T1000 (cell line): ENCODE measurements around the gene MXD4.

Experiments used
- DNase-seq: peaks from one replicate; lab custom pipeline; 2025; ENCODE audit warnings: mixed read lengths; lab: John Stamatoyannopoulos, UW

The MXD4 gene

DNA sequence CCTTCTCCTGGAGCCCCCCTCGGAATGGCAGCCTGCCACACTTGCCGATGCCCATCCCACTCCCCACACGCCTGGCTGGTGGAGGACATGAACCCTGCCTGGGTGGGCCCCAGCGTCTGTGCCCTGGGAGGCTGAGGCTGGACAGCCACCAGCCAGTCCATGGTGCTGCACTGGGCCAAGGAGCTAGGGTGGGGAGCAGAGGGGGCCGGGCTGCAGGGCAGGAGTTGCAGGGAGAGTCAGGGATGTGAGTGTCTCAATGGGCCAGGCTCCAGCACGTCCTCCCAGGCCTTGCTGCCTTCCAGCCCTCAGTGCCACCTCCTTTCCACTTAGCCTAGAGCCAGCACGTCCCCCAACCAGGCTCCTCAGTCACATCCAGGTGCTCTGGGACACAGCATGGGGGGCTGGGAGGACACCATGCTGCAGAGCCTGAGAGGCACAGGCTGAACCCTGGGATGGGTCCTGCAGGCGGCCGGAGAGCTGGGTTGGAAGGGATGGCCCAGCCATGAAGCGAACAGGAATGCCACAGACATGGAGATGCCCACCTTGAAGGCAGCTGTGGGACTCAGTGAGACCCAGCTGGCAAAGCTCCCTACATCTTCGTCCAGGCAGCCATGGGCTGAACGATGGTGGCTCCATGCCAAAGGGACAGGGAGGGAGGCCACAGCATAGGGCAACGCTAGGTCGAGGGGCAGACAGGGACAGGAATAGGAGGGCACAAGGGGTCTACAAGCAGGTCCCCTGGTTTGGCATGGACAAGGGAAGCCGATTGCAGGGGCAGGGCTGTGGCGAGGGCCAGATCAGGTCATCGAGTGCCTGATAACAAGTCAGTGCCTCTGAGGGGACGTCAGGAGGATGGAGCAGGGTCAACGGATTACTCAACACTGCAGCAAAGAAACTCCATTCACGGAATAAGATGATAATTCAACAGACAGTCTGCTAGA is 30.1 kb upstream of the MXD4 start:
- no peak for DNase-seq

DNA sequence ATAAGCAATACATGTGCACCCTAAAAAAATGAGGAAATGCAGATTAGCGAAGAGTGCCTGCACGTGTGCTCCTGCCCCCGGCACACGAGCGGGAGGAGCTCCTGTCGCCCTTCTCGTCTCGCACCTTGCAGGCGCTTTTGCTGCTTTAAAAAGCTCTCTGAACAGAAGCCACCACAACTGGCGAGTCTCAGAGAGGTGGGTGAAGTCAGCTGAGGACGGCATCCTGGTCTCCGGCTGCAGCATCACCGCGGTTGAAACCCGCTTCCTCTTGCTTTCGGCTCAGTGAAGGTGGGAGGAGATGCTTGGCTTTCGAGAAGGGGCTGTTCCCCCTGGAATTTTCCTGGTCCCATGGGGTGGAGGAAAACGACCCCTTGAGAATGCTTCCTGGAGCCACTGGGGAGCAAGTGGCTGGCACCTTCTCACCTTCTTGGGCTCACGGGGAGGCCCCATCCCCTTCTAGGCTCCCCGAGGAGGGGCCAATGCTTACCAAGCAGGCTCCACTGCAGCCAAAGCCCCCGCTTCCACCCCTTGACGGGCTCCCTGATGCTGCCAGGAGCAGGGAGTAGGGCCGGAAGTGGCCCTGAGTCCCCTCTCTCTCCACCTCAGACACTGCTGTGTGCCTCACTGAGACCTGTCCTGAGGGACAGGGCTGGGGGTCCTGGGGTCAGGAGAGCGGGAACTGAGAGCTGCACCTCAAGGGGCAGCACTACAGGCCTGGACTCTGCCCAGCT is 29.2 kb upstream of the MXD4 start:
- DNase-seq = no peak

DNA sequence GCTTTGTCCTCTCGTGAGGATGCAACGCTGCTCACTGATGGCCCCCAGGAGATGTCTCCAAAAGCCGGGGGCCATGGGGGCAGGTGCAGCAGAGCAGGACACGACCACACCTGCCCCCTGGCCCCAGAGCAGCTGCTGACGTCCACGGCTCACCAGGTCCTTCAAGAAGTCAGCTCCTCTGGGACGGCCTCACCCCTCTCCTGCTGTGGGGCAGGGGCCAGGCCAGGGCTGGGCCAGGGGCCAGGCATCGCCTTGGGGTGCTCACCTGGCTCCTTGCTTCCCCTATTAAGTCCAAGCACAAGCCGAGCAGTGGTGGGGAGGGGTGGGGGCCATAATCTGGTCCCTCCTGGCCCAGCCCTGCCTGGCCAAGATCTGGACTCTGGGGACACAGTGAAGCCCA is 28.6 kb upstream of the MXD4 start:
- no peak for DNase-seq

DNA sequence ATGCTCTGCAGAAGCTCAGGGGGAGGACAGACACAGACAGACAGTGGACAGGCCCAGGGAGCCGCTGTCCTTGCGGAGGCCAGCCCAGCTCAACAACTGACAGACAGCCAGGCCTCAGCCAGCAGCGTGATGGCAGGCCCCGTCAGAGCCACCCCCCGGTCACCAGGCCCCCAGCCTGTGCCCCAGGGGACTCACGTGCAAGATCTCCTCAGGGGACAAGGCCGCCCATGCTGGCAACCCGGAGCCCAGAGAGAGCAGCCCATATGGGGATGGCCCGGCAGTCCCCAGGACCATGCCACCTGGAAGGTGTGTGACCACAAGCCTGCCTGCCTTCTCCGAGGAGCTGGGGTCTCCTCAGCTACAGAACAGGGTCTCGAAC is 28.0 kb upstream of the MXD4 start:
- DNase-seq = no peak

DNA sequence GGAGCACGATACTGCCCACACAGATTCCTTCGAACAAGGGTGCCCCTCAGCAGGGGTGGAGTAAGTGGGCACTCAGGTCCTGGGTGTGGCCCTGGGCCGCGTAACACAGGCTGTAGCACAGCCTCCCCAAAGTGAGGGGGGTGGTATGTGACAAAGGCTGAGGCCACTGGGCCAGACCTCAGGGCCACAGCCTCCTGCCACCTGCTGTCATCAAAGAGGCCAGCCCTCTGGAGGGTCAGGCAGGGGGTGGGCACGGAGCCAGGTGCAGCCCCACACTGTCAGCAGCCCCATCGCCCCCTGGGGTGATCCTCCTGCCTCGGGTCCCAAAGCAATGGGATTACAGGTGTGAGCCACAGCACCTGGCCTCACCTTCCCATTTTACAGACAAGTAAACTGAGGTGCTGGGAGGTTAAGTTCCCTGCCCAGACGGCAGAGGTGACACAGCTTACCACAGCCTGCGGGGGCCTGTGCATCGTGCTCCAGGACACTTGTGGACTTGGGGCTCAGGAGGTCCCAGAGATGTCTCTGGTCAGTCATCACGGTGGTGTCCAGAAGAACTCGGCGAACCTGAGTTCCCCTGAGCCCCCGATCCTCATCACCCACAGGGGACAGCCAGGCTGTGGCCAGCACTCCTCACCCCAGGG is 27.5 kb upstream of the MXD4 start:
- DNase-seq = no peak

DNA sequence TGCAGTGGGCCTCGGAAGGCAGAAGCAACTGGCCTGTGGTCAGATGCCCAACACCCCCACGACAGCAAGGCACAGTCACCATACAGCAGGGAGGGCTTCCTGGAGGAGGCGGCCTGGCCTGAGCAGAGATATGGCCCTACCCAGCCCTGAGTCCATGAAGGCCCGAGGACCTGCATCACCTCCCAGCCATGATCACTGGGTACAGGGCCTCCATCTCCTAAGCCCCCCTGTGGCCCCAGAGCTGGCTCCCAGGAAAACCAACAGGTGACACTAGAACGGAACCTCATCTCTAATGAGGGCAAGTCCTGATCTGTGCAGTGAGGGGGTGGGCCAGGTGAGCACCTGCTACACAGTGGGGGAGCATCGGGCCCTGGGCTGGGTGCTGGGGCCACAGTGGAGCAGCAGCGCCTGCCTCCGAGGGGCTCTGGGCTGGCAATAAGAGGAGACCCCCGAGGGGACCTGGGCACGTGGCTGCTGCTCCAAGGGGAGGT is 26.2 kb upstream of the MXD4 start:
- DNase-seq = no peak

DNA sequence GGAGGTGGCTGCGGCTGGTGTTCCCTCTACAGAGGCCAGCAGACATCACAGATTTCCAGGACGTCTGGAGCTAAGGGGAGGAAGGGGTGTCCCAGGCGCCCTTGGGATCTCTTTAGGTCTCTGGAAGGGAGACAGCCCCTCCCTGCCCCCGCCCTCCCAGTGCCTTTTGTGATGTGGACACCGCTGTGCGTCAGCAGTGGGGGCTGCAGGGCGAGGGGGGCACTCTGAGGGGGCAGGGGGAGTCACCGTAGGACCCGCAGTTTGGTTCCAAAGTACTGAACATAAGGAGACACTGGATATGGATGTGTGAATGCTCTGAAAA is 25.6 kb upstream of the MXD4 start:
- no peak for DNase-seq

DNA sequence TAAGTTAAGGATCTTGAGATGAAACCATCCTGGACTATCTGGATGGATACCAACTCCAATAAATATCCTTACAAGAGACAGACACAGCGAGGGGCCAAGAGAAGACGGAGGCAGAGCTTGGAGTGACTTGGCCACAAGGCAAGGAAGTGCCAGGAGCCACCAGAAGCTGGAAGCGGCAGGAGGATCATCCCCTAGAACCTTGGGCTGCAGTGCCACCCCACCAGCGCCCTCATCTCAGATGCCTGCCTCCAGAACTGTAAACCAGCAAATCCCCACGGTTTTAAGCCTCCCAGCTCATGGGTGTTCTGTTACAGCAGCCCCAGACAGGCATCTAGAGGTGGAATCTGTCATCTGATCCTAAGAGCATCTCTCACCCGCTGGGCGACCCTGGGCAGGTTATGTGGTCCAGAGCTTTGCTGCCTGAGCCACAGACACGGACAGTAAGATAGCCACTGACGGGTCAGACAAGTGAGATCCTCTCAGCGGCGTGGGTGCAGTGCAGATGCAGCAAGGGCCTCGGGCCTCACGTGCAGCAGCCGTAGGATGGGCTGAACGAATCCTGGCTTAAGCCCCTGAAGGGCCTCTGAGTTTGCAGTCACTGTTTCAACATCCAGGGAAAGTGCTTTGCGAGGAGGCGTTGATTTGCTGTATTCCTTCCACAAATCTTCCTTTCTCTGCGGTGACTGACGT is 25.1 kb upstream of the MXD4 start:
- DNase-seq = no peak

DNA sequence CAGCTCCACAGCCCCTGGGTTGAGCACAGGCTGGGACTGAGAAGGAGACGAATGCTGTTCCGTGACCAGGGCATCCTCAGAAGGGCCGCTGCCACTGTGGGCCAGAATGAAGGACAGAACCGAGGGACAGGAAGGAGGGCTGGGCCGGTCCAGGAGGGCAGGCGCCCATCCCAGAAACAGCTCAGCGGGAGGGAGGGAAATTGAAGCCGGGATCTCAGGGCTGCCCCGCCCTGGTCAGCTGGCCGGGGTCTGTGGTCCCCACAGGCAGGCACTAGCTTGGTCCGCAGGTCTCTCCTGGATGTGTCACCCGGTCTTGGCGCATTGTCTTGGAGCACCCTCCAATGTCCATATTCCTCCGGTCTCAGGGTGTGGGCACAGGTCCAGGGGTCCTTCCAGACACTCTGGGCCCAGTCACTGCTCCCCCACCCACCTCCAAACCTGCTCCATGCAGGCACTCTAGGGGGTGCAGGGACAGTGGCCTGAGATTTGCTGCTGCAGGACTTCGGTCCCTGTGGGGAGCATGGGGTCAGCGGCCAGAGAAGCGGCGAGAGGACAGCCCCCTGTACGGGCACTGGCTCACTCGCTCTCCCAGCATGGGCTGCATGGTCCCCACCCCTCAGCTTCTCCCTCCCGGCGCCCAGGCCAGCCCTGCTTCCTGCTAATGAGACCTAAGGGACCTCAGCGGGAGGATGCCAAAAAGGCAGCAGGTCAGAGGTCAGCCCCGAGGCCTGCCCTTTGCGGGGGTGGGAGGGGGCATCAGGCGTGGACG is 23.9 kb upstream of the MXD4 start:
- DNase-seq = no peak

DNA sequence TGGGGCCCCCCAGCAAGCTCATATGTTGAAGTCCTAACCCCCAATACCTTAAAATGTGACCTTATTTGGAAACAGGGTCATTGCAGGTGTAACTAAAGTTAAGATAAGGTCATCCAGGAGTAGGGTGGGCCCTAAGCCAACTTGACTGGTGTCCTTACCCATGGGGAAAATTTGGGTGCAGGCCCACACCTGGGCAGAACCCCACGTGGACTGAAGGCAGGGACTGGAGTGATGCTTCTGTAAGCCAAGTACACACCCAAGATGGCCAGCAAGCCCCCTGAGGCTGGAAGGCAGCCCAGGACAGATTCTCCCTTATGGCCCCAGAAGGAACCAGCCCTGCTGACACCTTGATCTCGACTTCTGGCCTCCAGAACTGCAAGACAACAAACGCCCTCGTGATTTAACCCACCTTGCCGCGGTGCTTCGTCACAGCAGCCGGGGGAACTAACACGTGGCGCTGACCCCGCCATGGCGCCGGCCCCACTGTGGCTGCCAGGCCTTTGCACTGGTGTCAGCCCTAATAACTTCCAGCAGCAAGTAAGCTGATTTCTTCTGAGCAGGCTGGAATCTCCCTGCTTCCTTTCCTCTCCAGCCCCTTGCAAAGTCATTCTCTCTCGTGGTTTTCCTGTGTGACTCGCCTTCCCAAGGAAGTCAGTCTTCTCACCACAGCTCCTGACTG is 23.2 kb upstream of the MXD4 start:
- no peak for DNase-seq

DNA sequence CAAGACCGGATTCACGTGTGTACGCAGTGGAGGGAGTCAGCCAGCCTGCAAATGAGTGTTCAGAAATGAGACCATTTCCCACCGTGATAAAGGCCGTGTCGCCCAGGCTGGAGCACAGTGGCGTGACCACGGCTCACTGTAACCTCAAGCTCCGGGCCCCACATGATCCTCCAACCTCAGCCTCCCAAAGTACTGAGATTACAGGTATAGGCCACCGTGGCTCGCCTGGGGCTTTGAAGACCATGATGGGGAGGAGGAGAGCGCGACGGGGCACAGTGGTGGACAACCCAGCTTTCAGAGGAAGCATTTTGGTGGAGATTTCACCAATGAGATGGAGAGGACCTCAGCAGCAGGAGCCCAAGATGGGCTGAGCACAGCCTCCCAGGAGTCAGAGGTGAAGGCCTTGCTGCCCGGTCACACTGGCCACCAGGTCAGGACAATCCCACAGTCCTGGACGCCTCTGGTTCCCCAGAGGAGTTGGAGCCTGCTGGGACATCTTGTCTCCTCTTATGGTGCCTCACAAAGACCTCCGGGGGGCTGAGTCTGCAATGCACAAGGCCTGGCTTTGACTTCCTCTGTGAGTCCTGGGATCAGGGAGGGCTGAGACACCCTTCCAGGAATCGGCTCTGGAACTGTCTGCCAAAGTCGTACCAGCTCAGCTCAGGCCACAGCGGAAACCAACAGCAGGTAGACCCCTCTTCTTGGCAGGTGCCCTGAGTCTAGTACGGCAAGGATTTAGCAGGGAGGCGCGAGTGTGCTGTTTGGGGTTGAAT is 22.4 kb upstream of the MXD4 start:
- no peak for DNase-seq

DNA sequence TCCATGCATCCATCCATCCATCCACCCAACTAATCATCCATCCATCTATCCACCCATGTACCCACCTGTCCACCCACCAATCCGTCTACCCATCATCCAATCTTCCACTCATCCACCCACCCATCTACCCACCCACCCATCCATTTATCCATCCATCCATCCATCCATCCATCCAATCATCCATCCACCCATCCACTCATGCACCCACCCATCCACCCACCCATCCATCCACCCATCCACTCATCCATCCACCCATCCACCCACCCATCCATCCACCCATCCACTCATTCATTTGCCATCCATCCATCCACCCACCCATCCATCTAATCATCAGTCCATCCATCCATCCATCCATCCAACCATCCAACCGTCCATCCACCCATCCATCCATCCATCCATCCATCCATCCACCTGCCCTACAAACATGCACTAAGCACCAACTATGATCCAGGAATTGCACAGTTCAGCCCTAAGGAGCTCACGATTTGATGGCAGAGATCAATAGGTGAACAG is 21.3 kb upstream of the MXD4 start:
- DNase-seq = no peak

DNA sequence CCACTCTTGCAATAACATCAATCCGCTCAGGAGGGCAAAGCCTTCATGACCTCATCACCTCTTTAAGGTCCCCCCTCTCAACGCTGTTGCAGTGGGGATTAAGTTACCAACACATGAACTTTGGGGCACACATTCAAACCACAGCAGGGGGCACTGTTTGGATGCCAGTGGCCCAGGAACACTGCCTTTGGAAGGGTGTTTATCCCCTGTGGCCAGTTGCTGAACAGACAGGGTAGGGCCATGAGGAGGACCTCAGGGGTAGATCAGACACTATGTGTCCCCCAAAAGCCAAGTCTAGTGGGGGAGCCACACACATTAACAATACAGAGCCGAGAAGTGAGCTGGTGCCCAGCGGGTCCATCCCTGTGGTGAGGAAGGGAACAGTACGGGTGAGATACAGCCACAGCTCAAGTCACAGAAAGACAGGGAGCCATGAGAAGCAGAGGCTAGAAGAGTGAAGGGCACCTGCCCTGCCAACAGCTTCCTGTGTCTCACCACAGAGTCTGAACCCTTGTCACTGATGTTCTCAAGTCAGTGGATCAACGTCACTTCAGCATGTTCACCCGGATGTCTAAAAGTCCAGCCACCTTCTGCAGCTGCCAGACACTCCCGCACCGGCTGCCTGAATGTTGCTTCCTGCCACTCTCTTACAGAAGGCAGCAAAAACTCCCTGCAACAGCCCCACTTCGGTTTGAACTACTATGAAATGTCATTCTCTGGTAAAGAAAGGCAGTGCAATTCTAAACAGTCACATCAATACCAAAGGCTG is 19.9 kb upstream of the MXD4 start:
- no peak for DNase-seq

DNA sequence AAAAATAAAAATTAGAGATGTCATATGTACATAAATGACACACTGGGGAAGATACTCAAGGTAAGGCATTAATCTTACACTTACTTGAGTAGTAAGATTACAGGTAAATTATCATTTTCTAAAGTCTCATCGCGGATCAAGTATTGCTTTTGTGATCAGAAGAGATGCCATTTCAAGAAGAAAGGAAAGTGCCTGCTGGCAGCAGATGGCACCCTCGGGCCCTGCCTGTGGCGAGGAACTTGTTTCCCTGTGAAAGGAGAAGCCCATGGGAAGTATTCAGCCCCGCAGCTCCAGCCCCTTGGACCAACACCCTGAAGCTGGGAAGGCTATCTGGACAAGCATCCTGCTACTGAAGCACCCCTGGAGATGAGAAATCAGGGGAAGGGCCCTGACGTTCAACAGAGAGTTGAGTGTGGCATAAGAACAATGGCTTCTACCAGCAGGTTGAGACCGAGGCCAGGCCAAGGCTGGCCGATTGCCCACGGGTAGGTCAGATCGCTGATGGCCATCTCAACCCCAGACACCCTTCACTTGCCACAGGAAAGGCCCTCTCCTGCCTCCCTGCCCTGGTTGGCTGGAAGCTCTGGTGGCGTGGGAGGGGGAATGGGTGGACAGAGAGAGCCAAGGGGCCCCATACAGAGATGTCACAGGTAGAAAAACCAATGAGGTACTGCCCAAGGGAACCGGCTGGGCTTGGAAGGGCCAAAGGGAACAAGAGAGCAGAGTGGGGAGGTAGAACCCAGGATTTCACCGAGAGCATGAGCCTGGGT is 18.8 kb upstream of the MXD4 start:
- DNase-seq = no peak

DNA sequence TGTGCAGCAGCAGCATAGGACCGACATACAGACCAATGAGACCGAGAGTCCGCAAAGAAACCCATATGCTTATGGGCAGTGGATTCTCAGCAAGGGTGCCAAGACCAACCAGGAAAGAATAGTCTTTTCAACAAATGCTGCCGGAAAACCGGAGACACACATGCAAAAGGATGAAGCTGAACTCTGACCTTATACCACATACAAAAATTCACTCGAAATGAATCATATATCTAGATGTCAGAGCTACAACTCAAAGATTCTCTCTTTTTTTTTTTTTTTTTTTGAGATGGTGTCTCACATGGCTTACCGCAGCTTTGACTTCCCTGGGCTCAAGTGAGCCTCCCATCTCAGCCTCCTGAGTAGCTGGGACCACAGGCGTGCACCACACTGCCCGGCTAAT is 16.0 kb upstream of the MXD4 start:
- no peak for DNase-seq

DNA sequence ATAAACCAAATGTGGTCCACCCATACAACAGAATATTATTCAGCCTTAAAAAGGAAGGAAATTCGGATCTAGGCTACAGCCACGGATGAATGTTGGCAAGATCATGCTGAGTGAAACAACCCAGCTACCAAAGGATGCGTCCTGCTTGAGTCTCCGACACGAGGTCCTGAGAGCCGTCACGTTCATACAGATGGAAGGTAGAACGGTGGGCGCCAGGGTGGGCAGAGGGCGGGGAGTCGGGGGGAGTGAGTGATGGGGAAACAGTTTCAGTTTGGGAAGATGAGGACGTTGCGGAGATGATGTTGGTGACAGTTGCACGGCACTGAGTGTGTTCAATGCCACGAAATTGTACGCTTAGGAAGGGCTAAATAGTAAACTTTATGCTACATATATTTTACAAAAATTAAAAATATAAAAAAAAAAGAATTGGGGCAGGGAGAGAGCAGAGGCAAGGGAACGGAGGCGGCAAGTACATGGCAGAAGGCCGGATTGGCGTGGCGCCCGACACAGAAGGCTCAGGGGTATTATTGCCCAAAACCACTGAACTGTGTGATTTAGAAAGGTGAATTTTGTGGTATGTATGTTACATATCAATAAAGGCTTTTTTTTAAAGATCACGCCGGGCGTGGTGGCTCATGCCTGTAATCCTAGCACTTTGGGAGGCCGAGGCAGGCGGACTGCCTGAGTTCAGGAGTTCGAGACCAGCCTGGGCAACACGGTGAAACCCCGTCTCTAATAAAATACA is 14.8 kb upstream of the MXD4 start:
- DNase-seq = no peak

DNA sequence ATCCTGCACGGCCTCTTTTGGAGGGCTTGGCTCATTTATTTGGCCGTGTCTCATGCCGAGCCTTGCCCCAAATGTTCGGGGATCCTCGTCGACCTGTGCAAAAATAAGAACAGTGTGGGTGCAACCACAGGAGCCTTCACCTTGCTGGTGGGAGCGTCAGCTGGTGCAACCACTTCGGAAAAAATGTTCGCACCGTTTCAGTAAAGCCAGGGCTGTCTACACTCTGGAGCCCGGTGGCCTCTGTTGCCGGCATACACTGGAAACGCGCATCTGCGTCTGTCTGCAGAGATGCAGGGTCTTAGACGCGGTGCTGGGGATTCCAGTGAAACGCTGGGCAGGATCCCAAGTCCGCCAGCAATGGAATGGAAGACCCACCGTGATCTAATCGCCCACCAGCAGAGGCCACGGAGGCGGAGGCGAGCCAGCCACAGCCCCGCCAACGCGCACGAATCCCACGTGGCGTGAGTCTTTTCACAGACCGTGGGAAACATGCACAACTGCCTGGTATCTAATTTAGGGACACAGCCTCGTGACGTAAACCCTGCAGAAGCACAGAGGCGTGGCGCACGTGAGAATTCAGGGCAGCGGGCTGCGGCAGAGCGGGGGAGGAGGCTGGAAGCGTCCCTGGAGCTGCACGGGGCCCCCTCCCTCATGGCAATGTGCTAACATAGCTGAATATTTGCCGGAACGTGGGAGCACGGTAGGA is 13.8 kb upstream of the MXD4 start:
- DNase-seq = no peak
